Fibroblast of mammary gland (primary cell): ENCODE measurements around the gene NBPF9.
"Not testable (repeated sequence)": the region's sequence is repeated elsewhere in the genome, so short reads cannot be mapped to it uniquely, and the experiment has no call there.

ENCODE experiments used
- DNase-seq: peaks from one replicate; pipeline ENCODE4 v3.0.0-alpha.2; 2010; ENCODE audit warnings: low read depth
- H3K4me3 ChIP-seq: 2 replicates; pipeline ENCODE4 v1.5.1; 2011; ENCODE audit warnings: low read depth, mild to moderate bottlenecking, low read length, moderate library complexity; ENCODE audit not compliant: control insufficient read depth

The NBPF9 gene

GRCh38 chr1:149103109-149104081 lies at the start of gene NBPF9:
TSS of gene NBPF9 (minus strand) at chr1:149103551. CDS start at chr1:149082139, 21,412 bp downstream.
- peak within 1 kb of the TSS; percentile 43 for H3K4me3 ChIP-seq

GRCh38 chr1:149149909-149150308 lies 46.6 kb upstream of the NBPF9 start:
- not testable (repeated sequence) for H3K4me3 ChIP-seq
- DNase-seq, result peak; percentile 8

More at GRCh38 chr1:149103109-149104081, at the start of gene NBPF9:
- DNase-seq, result peak; percentile 30

DNA sequence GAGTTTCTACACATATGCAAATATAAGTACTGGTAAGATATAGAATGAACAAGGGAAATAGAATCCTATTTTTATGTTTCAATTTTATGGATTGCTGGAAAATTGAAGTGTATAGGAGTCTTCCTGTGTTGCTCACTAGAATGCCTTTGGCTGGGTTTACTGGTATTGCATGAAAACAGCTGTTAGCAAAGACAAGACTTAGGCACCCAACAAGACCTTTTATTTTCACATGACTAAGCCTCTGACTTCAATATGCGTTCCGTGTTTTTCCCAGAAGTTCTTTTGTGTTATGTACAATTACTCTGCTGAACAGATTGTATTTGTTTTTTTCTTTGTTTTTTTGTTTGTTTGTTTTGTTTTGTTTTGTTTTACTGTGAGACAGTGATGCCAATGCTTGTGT lies 34.2 kb upstream of the NBPF9 start:
- H3K4me3 ChIP-seq, result not testable (repeated sequence)
- peak; percentile 46 for DNase-seq

DNA sequence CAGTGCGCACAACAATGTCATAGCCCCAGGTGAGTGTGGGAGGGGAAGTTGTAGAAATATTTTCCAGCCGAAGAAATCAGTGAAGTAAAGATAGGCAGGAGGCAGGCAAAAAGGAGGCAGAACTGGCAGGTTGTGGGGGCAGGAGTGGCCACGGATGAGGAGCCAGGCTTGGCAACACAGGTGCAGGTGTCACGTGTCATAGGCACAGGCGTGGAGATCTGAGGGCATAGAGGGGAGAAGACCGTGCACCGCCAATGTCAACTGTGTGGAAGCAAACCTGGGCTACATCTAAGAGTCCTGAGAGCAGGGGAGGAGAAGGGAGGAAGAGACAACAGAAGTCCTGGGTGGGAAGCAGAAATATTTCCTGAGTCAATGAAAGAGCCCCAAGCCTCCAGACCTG lies 27.6 kb upstream of the NBPF9 start:
- DNase-seq, H3K4me3 ChIP-seq: not testable (repeated sequence)

DNA sequence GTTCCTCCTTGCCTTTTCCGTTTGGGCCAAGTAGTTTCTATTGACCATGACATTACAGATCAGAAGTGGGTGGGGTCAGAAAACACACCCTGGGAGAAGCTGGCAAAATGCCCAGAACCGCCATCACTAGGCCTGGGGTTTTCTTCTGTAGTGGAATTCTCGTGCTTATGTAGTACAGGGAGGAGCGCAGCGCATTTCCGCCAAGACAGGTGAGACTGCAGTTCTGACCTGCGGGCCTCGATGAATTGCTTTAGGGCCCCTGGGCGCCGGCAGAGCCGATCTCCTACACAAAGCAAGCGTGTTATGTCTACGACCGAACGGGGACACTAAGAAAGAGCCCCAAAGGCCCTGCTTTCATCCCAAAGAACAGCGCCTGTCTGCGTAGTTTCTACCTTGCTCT lies 25.9 kb upstream of the NBPF9 start:
- not testable (repeated sequence) for H3K4me3 ChIP-seq, DNase-seq

DNA sequence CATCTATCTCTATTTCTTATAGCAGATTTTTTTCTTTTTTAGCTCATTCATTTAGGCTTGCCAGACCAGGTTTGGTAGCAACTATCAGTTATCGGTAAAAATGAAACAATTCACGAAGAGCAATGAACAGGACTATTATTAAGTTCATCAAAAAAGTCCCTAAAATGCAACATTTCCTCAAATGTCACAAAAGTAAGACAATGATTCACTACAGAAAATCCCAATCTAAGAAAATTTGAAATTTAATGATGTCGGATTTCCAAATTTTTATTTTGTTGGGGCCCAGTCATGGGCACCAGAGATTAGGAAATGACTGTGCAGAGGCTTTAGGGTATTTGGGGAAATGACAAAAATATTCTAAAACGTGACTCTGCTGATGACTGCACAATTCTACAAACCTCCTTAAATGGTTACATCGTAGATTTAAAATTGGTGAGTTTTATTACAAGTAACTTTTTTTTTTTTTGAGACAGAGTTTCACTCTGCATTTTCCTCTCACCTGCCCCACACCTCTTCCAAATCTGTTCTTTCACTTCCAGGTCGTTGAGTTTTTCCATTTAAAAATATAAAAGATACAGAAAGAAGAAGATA lies 23.3 kb upstream of the NBPF9 start:
- H3K4me3 ChIP-seq, DNase-seq: not testable (repeated sequence)

- peak; percentile 14 for DNase-seq
- not testable (repeated sequence) for H3K4me3 ChIP-seq
These were observed 20.9 kb upstream of the NBPF9 start for GRCh38 chr1:149123948-149124926.

GRCh38 chr1:149112828-149113227 lies 9.5 kb upstream of the NBPF9 start:
- H3K4me3 ChIP-seq, DNase-seq: not testable (repeated sequence)

DNA sequence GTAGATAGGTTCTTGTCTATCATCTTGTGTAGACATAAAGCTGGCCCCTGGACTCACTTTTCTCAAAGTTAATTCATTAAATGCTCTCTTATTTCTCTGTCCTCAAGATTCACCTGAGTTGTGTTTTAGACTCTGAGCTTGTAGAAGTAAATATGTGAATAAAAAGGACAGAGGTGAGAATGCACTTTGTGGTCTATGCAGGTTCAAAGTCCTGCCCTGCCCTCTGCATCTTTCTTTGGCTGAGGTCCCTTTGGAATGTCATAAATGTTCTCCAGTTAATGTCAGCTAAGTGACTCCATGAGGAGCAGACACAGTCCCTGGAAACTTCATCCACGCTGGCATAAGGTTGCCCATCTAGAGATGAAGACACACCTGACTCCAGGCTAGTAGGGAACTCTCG lies 7.0 kb upstream of the NBPF9 start:
- DNase-seq, H3K4me3 ChIP-seq: not testable (repeated sequence)

DNA sequence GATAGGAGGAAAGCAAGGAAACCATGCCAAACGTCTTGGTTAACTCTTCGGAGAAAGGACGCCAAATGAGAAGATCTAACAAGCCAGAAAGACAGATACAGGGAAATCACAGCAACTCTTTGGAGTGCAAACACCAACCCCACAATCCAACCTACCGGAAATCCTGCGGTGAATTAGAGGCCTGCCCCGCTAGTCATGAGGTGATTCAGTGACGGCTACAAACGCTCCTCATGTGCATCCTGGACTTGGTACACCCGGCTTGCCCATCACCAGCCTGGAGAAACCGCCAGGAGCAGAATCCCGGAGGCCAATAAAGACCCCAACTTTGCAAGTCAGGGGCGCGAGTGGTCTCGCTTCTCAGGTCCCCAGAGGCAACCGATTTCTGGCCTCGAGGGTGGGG lies 777 bp downstream of the NBPF9 start:
- DNase-seq, result not testable (repeated sequence)
- peak overlapping the region; percentile 34 for H3K4me3 ChIP-seq

GRCh38 chr1:149098276-149098675 lies 5.1 kb downstream of the NBPF9 start:
- not testable (repeated sequence) for DNase-seq, H3K4me3 ChIP-seq

DNA sequence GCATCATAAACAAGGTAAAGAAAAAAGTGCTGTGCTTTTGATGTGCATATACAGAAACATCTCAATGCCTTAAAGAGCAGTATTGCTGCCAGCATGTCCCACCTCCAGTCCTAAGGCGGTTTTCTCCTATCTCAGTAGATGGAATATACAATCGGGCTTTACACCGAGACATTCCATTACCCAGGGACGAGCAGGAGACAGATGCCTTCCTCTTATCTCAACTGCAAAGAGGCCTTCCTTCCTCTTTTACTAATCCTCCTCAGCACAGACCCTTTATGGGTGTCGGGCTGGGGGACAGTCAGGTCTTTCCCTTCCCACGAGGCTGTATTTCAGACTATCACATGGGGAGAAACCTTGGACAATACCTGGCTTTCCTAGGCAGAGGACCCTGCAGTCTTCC lies 10.2 kb downstream of the NBPF9 start:
- not testable (repeated sequence) for DNase-seq, H3K4me3 ChIP-seq

DNA sequence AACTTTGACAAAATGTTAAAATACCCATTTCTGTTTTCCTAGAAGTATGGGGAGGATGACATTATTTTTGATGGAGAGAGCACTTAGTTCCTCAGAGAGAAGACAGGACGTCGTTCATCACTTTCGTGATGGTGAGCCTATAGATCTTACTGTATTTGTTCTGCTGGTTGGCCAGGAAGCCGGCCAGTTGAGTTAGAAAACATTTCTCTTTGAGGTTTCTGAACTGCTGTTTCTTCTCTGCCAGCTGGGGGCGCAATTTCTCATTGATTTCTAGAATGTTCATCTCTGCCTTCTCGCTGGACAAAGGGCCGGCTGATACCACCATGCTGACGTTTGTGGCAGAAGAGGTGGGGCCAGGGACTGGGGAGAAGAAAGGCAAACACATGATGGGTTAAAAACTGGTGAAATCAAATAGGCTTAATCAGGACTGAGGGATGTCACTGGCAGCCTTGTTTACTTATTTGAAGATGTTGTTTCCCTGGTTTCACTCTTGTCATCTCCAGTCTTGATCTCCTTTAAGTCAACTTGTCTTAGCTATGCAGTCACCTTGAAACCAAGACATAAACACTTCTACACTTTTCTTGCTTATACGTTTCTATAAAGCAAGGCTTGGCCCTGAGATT lies 27.7 kb downstream of the NBPF9 start:
- H3K4me3 ChIP-seq, DNase-seq: not testable (repeated sequence)

GRCh38 chr1:149064611-149065010 lies 38.7 kb downstream of the NBPF9 start:
- DNase-seq, H3K4me3 ChIP-seq: not testable (repeated sequence)

DNA sequence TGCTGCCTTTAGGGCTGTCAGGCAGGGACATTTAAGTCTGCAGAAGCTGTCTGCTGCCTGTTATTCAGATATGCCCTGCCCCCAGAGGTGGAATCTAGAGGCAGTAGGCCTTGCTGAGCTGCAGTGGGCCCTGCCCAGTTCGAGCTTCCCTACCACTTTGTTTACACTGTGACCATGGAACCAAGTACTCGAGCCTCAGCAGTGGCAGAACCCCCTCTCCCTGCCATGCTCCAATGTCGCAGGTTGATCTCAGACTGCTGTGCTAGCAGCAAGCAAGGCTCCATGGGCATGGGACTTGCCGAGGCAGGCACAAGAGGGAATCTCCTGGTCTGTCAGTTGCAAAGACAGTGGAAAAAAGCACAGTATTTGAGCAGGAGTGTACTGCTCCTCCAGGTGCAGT lies 60.3 kb downstream of the NBPF9 start:
- not testable (repeated sequence) for H3K4me3 ChIP-seq, DNase-seq

GRCh38 chr1:149033916-149034315 lies 69.4 kb downstream of the NBPF9 start:
- H3K4me3 ChIP-seq, DNase-seq: not testable (repeated sequence)

GRCh38 chr1:149024327-149024726 lies 79.0 kb downstream of the NBPF9 start:
- H3K4me3 ChIP-seq, result not testable (repeated sequence)

DNA sequence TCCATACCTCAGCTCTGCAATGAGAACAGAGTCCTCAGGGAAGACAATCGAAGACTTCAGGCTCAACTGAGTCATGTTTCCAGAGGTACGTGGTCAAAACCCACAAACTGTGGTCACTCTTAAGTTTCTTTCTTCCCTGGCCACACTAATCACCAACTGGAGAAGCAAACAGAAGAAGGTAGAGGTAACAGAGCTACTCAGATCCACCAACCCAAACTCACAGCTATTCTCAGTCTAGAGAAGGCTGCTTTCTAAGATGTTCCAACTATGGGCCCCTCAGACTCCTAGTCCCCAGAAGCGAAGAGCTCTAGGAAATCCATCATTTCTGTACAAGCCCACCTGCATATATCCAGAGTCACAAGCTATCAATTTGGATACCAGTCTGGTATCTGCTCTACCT lies 84.8 kb downstream of the NBPF9 start:
- not testable (repeated sequence) for DNase-seq, H3K4me3 ChIP-seq

More at GRCh38 chr1:149024327-149024726, 79.0 kb downstream of the NBPF9 start:
- DNase-seq, result not testable (repeated sequence)
